ENCODE measurements around the gene BORCS5. TPM values are rescaled to one million over a fixed set of nuclear protein-coding genes. Genes with fewer than 3 reads are reported as not detected.

BORCS5 gene
- total RNA-seq, 4 donors from 2014 or later = 8.3 to 22.7 (median 15.3) TPM

DNA sequence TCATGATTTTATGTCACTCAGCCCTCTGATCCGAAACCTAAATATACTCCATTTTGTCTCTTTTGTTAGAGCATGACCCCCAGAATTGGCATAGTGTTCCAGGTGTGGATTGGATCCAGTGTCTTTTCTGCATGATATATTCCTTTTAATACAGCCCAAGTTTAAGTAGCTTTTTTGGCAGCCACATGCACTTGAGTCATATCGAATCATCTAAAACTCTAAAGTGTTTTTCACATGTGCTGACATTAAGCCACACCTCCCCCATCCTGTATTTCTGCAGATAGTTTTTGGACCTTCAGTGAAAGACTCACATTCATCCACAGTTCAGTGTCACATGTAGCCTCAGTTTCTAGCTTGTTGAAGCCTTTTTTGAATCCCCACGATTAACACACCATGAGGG lies 30.6 kb downstream of the BORCS5 start:
- Histone ChIP-seq H3K4me3 (no peak overlapping the region), H3K9me3 (no peaks in the 10 kb centered on the region), H3K27ac (no peak overlapping the region), H3K27me3 (no peaks in the 10 kb centered on the region), H3K4me1 (peaks cover 0 to 12% (median 0%) of the 10 kb centered on the region in 4 donors), H3K36me3 (no peaks in the 10 kb centered on the region)
- DNase-seq = no peak
- TF ChIP-seq CTCF (IDR thresholded peaks at IDR 0.05) (no peak), POLR2A (IDR thresholded peaks at IDR 0.05) (no peak)

GRCh38 chr12:12392413-12392812 lies 35.5 kb downstream of the BORCS5 start:
- no peaks in the 10 kb centered on the region for H3K4me1 ChIP-seq

DNA sequence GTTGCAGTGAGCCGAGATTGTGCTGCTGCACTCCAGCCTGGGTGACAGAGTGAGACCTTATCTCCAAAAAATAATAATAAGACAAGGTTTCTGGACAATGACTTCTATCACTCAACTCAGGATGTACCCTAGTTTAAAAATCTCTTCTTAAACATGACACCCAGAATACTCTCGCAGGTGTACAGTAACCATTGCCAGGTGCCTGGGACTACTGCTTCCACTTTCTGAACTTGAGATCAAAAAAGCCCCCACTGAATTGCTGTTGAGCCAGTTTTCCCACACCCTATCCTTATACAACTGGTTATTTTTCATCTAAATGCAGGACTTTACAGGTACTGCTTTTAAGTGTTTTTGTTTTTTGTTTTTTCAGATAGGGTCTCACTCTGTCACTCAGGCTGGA lies 36.3 kb downstream of the BORCS5 start:
- no peak for TF ChIP-seq POLR2A (IDR thresholded peaks at IDR 0.05)
- no peak for TF ChIP-seq CTCF (IDR thresholded peaks at IDR 0.05)

More at GRCh38 chr12:12392413-12392812, 35.5 kb downstream of the BORCS5 start:
- Histone ChIP-seq H3K9me3 (no peaks in the 10 kb centered on the region), H3K4me3 (no peak overlapping the region), H3K36me3 (no peaks in the 10 kb centered on the region), H3K27ac (no peak overlapping the region), H3K27me3 (no peaks in the 10 kb centered on the region)
- TF ChIP-seq CTCF (IDR thresholded peaks at IDR 0.05) (no peak), POLR2A (IDR thresholded peaks at IDR 0.05) (no peak)
- DNase-seq = no peak

DNA sequence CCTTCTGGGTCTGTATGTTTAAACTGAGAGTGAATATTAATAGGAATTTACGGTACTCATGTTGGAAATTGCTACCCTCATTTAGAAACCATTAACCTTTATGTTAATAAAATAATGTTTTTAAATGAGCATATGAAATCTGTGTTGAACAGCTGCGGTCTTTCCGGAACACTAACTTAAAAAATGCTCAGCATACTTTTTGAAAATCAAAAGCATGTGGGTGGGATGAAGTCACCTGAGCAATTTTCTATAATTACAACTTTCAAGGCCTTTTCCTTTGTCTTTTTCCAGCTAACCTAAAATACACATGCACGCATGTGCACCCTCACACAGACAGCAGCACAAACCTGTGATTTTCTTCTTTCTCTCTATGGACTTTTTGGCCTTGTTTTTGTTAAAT lies 39.8 kb downstream of the BORCS5 start:
- H3K36me3 ChIP-seq = no peaks in the 10 kb centered on the region
- H3K9me3 ChIP-seq = no peaks in the 10 kb centered on the region
- H3K4me3 ChIP-seq = no peak overlapping the region
- H3K27me3 ChIP-seq = no peaks in the 10 kb centered on the region
- DNase-seq = no peak
- no peak for TF ChIP-seq POLR2A (IDR thresholded peaks at IDR 0.05)
- H3K27ac ChIP-seq = no peak overlapping the region
- no peaks in the 10 kb centered on the region for H3K4me1 ChIP-seq

More for the DNA sequence above, 36.3 kb downstream of the BORCS5 start:
- Histone ChIP-seq H3K36me3 (no peaks in the 10 kb centered on the region), H3K27me3 (no peaks in the 10 kb centered on the region), H3K4me1 (no peaks in the 10 kb centered on the region), H3K4me3 (no peak overlapping the region), H3K27ac (no peak overlapping the region), H3K9me3 (no peaks in the 10 kb centered on the region)
- no peak for DNase-seq

GRCh38 chr12:12397184-12397583 lies 40.3 kb downstream of the BORCS5 start:
- Histone ChIP-seq H3K4me1 (no peaks in the 10 kb centered on the region), H3K9me3 (no peaks in the 10 kb centered on the region), H3K27ac (peak overlapping the region in 2 of 4 donors; percentile 18 to 29), H3K36me3 (no peaks in the 10 kb centered on the region), H3K4me3 (no peak overlapping the region), H3K27me3 (no peaks in the 10 kb centered on the region)
- TF ChIP-seq POLR2A (IDR thresholded peaks at IDR 0.05) (no peak), CTCF (IDR thresholded peaks at IDR 0.05) (no peak)
- no peak for DNase-seq

GRCh38 chr12:12398026-12398859 lies 41.4 kb downstream of the BORCS5 start:
- peak in 1 of 3 donors; percentile 60 for DNase-seq
- H3K27ac ChIP-seq = peak overlapping the region in 3 of 4 donors; percentile 26 to 61 (median 29)
- H3K9me3 ChIP-seq = no peaks in the 10 kb centered on the region
- no peaks in the 10 kb centered on the region for H3K27me3 ChIP-seq
- no peak for TF ChIP-seq POLR2A (IDR thresholded peaks at IDR 0.05)
- peak in 1 of 6 experiments; percentile 15 for TF ChIP-seq CTCF (IDR thresholded peaks at IDR 0.05)
- H3K4me3 ChIP-seq = no peak overlapping the region
- H3K4me1 ChIP-seq = peaks cover 0 to 6% (median 2%) of the 10 kb centered on the region in 4 donors
- no peaks in the 10 kb centered on the region for H3K36me3 ChIP-seq
